ENCODE measurements around the gene FADS2.

DNA sequence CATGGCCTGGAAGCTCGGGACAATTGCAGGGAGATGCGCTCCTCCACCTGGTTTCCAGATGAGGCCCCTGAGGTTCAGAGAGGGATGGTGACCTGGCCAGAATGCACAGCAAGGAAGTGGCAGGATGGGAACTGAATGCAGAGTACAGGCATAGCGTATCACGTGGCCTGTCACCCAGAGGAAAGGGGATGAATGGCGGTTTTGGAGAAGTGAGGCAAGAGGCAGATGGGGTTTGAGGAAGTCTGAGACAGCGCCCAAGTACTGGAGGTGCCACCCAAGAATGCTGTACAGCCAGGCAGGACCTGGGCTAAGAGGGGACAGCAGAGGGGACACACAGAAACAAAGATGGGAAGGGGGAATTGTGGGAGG is 84.4 kb downstream of the FADS2 start:
- TF ChIP-seq EZH2phosphoT487 (IDR thresholded peaks at IDR 0.05; ENCODE audit: borderline replicate concordance, low read length), result no peak
- TF ChIP-seq, protein P1, sequence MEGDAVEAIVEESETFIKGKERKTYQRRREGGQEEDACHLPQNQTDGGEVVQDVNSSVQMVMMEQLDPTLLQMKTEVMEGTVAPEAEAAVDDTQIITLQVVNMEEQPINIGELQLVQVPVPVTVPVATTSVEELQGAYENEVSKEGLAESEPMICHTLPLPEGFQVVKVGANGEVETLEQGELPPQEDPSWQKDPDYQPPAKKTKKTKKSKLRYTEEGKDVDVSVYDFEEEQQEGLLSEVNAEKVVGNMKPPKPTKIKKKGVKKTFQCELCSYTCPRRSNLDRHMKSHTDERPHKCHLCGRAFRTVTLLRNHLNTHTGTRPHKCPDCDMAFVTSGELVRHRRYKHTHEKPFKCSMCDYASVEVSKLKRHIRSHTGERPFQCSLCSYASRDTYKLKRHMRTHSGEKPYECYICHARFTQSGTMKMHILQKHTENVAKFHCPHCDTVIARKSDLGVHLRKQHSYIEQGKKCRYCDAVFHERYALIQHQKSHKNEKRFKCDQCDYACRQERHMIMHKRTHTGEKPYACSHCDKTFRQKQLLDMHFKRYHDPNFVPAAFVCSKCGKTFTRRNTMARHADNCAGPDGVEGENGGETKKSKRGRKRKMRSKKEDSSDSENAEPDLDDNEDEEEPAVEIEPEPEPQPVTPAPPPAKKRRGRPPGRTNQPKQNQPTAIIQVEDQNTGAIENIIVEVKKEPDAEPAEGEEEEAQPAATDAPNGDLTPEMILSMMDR (IDR thresholded peaks at IDR 0.05; ENCODE audit: low read depth, low read length, poor library complexity, severe bottlenecking), result no peak
